ENCODE measurements around the gene ENTPD7. TPM values are rescaled to one million over a fixed set of nuclear protein-coding genes. Genes with fewer than 3 reads are reported as not detected.

The ENTPD7 gene
- total RNA-seq, 1 donor from 2014 or later, result 4.9 TPM

DNA sequence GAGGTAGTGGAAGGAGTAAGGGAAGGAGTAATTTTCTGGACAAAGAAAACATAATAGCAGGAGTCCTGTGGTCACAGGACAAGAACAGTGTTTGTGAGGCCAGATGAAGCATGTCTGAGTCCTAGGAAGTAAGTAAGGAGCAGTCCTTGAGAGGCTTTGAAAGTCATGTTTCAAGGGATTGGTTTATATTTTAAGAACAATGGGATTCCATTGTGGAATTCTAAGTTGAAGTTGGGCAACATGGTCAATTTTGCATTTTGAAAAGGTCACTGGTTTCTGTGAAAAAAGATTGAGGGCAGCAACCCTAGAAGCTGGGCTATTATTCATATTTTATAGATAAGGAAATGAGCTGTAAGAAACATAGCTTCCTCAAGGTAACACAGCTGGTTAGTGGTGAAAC is 28.3 kb upstream of the ENTPD7 start:
- intact Hi-C loops (cut with DNase I), result no loop called here
- no peak for DNase-seq (ENCODE audit: low spot score)
- no peak for ATAC-seq

DNA sequence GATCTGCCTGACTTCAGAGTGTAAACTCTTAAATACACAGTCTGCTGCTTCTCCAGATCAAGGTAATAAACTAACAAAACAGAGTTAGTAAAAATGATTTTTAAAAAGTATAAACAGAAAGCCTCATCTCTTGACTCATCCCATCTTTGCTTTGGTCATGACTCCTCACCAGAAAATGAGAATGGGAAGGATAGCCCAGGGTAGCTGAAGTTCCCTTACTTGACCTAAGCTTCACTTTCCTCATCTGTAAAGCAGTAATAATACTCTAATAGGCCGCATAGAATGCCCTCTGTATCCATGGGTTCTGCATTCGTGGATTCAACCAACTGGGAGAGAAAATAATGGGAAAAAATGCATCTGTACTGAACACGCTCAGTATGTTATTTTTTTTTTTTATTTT is 27.8 kb upstream of the ENTPD7 start:
- no peak for DNase-seq (ENCODE audit: low spot score)
- intact Hi-C loops (cut with DNase I), result no loop called here

DNA sequence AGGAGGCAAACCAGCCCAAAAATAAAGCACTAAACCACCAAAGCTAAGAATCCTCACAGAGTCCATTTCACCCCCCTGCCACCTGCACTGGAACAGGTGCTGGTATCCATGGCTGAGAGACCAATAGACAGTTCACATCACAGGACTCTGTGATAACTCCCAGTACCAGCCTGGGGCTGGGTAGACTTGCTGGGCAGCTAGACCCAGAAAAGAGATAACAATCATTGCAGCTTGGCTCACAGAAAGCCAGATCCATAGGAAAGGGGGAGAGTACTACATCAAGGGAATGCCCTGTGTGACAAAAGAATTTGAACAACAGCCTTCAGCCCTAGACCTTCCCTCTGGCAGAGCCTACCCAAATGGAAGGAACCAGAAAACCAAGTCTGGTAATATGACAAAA is 25.5 kb upstream of the ENTPD7 start:
- no peak for ATAC-seq
- intact Hi-C loops (cut with DNase I), result no loop called here
- no peak for DNase-seq (ENCODE audit: low spot score)

More for the DNA sequence above, 27.8 kb upstream of the ENTPD7 start:
- no peak for ATAC-seq

DNA sequence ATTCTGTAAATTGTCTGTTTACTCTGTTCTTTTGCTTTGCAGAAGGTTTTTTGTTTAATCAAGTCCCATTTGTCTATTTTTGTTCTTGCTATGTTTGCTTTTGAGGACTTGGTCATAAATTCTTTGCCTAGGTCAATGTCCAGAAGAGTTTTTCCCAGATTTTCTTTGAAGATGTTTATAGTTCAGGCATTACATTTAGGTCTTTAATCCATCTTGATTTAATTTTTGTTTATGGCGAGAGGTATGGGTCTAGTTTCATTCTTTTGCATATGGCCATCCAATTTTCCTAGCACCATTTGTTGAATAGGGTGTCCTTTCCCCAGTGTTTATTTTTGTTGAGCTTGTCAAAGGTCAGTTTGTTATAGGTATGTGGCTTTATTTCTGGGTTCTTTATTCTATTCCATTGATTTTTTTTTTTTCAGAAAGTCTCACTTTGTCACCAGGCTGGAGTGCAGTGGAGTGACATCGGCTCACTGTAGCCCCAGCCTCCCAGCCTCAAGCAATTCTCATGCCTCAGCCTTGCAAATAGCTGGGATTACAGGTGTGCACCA is 11.6 kb upstream of the ENTPD7 start:
- intact Hi-C loops (cut with DNase I), result no loop called here
- ATAC-seq, result no peak

DNA sequence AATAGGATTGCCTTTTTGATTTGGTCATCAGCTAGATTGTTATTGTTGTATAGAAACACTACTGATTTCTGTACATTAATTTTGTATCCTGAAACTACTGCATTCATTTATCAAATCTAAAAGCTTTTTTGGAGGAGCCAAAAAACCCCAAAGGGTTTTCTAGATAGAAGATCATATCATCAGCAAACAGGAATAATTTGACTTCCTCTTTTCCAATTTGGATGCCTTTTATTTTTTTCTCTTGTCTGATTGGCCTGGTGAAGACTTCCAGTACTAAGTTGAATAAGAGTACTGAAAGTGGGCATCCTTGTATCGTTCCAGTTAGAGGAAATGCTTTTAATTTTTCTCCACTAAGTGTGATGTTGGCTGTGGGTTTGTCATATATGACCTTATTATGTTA is 10.6 kb upstream of the ENTPD7 start:
- DNase-seq (ENCODE audit: low spot score) (no peak), ATAC-seq (no peak)
- intact Hi-C loops (cut with DNase I), result no loop called here

More for the DNA sequence above, 11.6 kb upstream of the ENTPD7 start:
- no peak for DNase-seq (ENCODE audit: low spot score)

DNA sequence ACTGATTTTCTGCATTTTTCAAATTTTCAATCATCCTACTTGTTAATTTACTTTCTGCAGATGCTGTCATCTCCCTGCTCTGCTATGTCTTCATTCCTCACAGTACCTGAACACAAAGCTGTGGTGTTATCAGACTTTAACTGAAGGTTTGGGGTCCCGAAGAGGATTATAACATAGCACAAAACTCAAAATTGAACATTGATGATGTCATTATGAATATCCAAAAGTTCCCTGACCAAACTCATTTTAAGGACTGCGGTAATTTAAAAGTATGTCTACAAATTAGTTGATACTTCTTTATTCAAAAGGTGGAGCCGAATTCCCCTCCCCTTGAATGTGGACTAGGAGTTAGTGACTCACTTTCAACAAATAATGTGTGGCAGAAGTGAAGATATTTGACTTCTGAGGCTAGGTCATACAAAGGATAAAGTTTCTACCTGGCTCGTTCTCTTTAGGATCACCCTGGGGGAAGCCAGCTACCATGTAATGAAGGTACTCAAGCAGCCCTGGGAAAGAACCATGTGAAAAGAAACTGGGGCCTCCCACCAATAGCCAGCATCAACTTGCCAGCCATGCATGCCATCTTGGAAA is 6.4 kb upstream of the ENTPD7 start:
- no peak for DNase-seq (ENCODE audit: low spot score)
- intact Hi-C loops (cut with DNase I), result no loop called here
- ATAC-seq, result no peak

DNA sequence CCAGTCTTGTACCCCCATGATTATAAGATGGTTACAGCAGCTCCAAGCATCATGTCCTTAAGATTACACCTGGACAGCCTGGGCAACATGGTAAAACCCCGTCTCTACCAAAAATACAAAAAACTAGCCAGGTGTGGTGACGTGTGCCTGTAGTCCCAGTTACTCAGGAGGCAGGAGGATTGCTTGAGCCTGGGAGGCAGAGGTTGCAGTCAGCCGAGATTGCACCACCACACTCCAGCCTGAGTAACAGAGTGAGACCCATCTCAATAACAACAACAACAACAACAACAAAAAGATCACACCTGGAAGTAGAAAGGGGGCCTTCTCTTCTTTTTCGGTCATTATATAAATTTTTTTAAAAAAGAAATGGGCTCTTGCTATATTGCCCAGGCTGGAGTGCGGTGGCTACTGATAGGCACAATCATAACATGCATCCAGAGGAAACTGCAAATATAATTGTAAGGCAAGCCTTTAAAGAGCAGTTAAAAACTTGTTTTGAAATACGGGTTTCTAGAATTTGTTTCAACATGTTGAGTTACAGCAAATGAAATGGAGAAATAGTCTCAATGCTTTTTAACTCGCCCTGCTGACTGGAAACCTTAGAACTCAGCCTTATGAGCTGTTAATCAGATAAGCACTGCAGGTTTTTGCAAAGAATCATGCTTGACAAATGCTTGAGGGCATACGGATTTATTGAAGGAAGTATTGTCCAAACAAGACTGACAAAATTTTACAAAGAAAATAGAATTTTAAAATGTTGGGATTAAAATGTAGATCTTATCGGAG is 4.7 kb upstream of the ENTPD7 start:
- DNase-seq (ENCODE audit: low spot score) (no peak), ATAC-seq (no peak)
- intact Hi-C loops (cut with DNase I), result no loop called here

DNA sequence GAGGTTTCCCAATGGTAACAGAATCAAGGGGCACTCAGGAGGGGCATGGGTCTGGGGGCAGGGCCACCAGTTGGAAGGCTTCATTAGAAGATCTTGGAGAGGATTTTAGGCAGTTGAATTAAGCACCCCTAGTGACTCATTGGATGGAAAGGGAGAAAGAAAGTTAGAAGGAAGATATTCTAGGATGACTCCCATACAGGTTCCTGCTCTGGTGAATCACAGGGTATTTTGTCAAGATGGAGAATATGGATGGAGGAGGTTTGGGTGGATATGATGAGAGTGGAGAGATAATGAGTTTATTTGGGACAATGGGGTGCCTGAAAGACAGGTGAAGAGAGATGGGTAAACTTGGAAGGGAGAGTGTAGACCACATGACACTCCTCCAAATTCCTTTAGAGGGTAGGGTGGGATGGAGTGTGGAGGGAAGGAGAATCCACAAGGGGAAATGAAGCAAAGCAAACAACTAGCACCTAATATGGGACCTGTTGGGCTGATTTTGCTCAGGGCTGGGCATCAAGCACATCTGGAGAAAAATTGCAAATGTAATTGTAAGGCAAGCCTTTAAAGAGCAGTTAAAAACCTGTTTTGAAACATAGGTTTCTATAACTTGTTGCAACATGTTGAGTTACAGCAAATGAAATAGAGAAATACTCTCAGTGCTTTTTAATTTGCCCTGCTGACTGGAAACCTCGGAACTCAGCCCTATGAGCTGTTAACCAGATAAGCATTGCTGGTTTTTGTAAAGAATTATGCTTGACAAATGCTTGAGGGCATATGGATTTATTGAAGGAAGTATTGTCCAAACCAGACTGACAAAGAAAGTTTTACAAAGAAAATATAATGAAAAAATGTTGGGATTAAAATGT is 2.9 kb upstream of the ENTPD7 start:
- intact Hi-C loops (cut with DNase I), result no loop called here
- ATAC-seq, result no peak
- no peak for DNase-seq (ENCODE audit: low spot score)

DNA sequence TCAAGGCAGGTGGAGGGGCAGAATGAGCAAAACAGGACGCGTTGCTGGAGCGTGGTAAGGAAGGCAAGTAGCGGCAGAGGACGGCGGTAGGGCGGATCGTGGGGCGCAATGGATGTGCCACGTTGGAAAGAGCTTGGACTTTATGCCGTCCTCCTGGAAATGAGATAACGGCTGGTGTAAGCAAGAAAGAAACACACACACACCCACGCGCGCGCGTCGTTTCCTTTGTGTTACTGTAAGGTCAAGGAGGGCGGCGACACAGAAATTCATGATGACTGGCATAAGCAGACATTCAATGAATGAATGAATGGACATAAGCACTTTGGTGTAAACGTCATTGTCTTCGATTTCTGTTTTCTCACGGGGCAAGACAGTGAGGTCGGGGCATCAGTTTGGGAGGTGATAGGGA is 683 bp upstream of the ENTPD7 start:
- peak; percentile 65 for DNase-seq (ENCODE audit: low spot score)
- intact Hi-C loops (cut with DNase I), result no loop called here
- peak; percentile 3 for ATAC-seq

DNA sequence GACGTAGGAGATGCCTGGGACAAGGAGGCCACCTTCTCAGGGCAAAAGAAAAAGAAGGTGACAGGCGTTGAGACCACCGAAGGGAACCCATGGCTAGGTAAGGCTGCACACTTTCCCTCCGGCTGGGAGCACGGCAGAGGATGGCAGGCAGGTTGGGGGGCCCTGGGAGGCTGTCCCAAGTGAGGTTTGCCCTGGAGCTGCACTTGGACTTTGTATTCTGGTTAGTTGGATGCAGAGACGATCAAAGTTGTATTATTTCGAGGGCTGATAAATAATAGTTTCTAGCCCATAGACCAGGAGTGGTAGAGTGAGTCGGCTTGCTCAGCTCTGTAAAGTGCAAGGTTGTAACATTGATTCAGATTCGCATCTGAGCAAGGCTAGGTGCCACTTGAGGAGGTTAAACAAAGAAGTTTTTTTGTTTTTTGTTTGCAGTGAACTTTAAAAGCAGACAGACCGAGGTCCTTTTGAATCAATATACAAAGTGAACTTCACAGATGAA is 608 bp downstream of the ENTPD7 start:
- ATAC-seq (peak; percentile 7), DNase-seq (ENCODE audit: low spot score) (no peak)
- intact Hi-C loops (cut with DNase I), result loop anchor here (5.0 kb wide), 1 partner anchor 1913 kb away; no protein-coding TSS in a partner anchor

DNA sequence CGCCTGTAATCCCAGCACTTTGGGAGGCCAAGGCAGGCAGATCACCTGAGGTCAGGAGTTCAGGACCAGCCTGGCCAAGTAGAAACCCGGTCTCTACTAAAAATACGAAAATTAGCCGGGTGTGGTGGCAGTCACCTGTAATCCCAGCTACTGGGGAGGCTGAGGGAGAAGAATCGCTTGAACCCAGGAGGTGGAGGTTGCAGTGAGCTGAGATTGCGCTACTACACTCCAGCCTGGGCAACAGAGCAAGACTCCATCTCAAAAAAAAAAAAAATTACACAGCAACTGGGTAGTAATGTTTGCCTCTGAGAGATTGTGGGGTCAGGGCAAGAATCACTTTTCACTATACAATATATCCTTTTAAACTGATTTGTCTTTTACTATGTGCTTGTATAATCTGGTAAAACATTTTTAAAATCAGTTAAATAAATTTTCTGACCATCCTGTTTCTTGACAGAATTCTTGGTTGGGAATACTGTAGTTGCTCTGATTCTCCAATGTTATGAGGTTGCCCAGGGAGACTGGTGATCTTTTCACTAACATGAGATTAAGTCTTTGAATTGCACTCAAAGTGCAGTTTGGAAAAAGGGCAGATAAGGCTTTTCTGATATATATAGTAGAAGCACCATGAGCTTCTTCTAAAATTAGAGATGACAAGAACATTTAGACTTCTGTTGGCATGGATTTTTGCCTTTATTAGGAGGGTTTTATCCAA is 1.5 kb downstream of the ENTPD7 start:
- intact Hi-C loops (cut with DNase I), result loop anchor here (5.0 kb wide), 1 partner anchor 1914 kb away; no protein-coding TSS in a partner anchor
- DNase-seq (ENCODE audit: low spot score) (no peak), ATAC-seq (no peak)

DNA sequence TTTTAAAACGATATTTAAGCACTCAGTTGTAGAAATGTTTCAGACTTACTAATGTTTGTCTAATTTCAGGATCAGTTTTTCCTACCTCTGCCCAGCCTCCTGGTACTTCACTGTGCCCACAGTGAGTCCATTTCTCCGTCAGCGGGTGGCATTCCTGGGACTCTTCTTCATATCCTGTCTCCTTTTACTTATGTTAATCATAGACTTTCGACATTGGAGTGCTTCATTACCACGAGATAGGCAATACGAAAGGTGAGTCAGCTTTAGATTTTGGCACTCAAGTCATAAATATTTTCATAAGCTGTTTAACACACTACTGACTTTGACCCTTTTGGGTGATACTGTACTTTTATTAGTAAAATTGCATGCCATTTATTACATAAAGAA is 2.1 kb downstream of the ENTPD7 start:
- DNase-seq (ENCODE audit: low spot score), result no peak
- ATAC-seq, result no peak
- intact Hi-C loops (cut with DNase I), result loop anchor here (5.0 kb wide), 1 partner anchor 1914 kb away; no protein-coding TSS in a partner anchor

DNA sequence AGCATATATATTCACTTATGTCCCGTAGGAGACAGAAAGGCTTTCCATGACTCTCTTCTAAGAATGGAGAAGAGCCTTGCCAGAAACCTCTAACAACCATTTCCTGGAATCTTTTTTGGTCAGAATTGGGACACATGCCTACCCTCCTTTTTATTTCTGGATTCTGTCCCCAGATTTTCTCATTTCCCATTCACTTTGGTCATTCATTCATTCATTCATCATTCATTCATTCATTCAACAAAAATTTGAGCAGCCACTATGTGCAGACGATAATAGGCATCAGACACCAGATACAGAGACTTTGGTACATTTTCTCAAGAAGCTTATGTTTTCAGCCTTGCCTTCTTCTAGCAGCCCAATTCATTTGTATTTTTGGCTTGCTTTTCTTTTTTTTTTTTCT is 6.0 kb downstream of the ENTPD7 start:
- intact Hi-C loops (cut with DNase I), result no loop called here
- ATAC-seq (no peak), DNase-seq (ENCODE audit: low spot score) (no peak)

DNA sequence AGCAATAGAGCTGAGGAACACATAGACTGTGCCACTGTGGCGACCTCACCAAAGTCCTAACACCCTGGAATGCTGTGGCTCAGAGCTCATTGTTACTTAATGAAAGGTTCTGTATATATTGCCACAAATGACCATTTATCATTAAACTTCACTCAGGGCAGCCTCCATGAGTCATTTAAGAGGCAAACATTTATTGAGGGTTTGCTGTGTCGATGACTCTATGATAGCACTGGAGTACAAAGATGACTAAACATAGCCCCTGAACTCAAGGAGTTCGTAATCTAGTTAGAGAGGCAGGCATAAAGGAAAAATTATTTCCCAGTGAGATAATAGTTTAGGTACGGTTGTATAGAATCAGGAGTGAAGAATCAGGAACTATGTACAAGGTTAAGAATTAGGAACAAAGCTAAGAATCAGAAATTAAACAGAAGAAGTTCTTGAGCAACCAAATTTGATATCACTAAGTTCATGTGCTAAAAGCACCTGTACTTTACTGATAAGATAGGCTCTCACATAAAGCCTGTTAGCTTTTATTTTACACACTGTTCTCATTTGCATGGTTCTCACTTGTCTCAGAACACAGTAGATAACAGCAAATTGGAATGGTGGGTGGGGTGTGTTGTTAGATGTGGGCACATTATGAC is 7.9 kb downstream of the ENTPD7 start:
- intact Hi-C loops (cut with DNase I), result no loop called here
- DNase-seq (ENCODE audit: low spot score) (no peak), ATAC-seq (no peak)

DNA sequence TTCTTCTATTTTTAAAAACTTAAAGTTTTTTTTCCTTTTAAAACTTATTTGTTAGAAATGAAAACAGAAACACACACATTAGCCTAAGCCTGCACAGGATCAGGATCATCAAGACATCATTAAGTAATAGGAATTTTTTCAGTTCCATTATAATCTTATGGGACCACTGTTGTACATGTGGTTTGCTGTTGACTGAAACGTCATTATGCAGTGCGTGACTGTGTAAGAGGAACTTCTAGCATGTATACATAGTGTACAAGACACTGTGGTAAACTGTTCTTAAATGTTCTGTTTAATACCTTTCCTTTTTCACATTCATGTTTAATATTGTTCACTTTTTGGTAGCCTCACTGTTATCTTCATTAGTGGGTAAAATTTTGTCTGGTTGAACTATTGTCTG is 12.1 kb downstream of the ENTPD7 start:
- DNase-seq (ENCODE audit: low spot score), result no peak
- intact Hi-C loops (cut with DNase I), result no loop called here

DNA sequence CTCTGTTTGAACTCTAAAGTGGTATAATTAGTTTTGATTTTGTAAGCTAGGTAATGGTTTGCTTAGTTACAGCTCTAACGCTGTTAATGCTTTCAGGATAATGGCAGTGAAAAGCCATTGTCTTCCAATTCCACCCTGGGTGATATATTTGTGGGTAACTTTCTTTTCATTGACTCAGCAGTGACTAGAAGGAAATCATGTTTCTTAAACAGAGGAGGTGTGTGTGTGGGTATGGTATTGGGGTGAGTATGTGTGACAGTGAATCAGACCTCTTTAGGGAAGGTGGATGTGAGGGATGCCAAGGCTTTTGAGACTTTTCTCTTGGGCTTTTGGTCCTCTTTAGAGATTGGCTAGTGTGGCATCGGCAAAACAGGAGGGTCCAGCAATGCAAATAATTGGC is 13.6 kb downstream of the ENTPD7 start:
- DNase-seq (ENCODE audit: low spot score) (no peak), ATAC-seq (no peak)
- intact Hi-C loops (cut with DNase I), result no loop called here

More for the DNA sequence above, 12.1 kb downstream of the ENTPD7 start:
- ATAC-seq, result no peak

DNA sequence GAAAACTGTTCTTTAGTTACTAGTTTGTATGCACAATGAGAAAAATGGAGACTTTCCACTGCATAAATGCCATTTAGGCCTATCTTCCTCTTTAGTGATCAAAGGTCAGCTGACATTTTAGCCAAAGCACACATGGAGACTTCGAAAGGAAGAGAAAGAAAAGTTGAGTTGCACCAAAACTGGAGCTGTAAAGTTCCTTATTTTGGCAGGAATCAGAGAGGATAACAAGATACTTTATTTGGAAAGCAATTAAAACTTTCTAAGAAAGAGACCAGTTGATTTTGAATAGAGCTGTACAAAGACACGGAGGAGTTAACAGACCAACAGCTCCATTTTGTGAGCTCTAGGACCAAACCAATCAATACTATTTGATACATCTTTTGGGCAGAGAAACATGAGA is 14.2 kb downstream of the ENTPD7 start:
- DNase-seq (ENCODE audit: low spot score) (no peak), ATAC-seq (no peak)
- intact Hi-C loops (cut with DNase I), result no loop called here

DNA sequence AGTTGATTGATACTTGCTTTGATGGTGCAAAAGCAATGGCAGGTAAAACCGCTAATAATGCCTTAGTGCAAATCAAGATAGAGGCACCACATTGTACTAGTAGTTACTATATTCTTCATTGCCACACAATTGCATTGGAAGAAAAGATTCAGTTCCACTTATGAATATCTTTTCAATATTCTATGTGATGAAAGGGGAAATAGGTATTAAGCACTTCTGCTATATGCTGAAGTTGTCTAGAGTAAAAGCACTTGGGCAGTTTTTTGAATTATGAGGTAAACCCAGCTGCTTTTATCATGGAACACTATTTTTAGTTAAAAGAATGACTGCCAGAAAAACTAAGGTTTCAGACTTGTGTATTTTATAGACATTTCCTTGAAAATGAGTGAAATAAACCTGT is 15.5 kb downstream of the ENTPD7 start:
- intact Hi-C loops (cut with DNase I), result no loop called here
- DNase-seq (ENCODE audit: low spot score) (no peak), ATAC-seq (no peak)
